LoVo (cell line): Measurements from ENCODE around the gene TERB2.
"Not testable (repeated sequence)": the region's sequence is repeated elsewhere in the genome, so short reads cannot be mapped to it uniquely, and the experiment has no call there.

Experiments used
- DNase-seq: peaks from one replicate; pipeline ENCODE4 v3.0.0-alpha.2; 2016; ENCODE audit warnings: low spot score

The TERB2 gene

DNA sequence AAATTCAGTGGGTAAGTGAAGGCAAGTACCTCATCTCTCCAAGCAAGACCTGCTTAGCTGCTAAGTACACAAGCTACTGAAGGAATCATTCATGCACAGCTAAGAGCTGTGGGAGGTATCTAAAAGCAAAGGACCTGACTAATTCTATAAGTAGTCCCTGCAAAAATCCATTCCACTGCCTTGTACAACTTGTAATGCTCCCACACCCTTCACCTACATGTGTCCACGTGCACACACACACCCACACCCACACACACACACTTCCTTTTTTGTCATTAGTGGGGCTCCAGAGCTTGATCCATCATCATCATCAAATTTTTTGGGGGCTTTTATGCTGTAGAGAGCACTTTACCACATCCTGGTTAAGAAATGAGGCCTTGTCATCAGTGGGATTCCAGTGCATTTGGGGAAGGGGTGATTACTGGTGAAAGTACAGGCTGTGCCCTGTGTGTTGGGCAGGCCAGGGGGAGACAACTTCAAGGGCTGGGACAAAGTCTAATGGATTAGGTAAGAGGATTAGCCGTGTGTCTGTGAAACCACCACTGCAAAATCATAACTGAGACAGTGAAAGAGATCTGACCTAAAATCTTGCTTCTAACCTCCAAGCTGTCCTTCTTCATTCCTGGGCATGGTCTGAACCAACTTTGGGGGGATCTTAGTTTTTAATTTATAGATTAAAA is 47.4 kb downstream of the TERB2 start:
- DNase-seq, result not testable (repeated sequence)

DNA sequence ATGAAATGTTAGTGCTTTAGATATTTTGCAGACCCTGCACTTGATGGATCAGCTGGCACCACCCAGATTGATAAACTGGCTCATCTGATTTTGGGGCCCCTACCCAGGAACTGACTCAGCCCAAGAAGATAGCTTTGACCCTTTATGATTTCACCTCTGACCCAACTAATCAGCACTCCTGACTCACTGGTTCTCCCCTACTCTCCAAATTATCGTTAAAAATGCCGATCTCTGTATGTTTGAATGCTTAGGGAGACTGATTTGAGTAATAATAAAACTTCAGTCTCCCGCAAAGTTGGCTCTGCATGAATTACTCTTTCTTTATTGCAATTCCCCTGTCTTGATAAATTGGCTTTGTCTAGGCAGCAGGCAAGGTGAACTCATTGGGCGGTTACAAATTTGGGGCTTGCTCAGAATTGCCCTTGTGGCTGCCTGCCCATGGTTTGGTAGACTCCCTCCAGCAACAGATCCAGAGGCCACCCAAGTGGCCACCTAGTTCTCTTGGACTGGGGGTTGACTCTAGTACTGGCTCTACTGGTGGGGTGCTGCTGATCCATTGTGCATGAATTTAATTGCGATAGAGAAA is 48.2 kb downstream of the TERB2 start:
- not testable (repeated sequence) for DNase-seq

DNA sequence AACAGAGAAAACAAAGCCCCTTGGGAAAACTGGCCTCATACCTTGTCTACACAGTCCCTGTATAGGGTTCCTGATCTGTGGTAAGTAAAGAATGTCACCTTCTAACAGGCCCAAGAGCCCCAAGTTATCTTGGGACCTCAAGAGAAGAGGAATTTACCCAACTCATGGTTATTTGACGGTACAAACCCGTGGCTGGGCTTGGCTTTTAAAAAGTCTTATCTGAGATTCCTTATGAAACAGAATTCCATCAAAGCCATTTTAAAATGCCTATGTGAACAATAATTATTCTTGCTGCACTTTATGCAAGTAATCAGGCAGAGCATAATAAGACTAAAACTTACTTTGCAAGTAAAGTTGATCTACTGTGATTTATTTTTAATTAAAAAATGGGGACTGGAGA is 52.6 kb downstream of the TERB2 start:
- DNase-seq, result no peak

DNA sequence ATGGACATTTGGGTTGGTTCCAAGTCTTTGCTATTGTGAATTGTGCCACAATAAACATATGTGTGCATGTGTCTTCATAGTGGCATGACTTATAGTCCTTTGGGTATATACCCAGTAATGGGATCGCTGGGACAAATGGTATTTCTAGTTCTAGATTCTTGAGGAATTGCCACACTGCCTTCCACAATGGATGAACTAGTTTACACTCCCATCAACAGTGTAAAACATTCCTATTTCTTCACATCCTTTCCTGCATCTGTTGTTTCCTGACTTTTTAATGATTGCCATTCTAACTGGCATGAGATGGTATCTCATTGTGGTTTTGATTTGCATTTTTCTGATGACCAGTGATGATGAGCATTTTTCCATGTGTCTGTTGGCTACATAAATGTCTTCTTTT is 58.6 kb downstream of the TERB2 start:
- DNase-seq, result not testable (repeated sequence)

DNA sequence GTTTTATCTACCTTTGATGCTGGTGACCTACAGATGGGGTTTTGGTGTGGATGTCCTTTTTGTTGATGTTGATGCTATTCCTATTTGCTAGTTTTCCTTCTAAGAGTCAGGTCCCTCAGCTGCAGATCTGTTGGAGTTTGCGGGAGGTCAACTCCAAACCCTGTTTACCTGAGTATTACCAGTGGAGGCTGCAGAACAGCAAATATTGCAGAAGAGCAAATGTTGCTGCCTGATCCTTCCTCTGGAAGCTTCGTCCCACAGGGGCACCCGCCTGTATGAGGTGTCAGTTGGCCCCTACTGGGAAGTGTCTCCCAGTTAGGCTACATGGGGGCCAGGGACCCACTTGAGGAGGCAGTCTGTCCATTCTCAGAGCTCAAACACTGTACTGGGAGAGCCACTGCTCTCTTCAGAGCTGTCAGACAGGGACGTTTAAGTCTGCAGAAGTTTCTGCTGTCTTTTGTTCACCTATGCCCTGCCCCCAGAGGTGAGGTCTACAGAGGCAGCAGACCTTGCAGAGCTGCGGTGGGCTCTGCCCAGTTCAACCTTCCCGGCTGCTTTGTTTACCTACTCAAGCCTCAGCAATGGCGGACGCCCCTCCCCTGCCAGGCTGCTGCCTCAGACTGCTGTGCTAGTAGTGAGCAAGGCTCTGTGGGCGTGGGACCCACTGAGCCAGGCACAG is 63.9 kb downstream of the TERB2 start:
- DNase-seq, result not testable (repeated sequence)

DNA sequence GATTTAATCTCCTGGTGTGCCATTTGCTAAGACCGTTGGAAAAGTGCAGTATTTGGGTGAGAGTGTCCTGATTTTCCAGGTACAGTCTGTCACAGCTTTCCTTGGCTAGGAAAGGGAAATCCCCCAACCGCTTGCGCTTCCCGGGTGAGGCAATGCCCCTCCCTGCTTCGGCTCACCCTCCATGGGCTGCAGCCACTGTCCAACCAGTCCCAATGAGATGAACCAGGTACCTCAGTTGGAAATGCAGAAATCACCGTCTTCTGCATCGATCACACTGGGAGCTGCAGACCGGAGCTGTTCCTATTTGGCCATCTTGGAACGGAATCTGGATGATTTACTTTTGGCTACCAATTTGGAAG is 64.4 kb downstream of the TERB2 start:
- not testable (repeated sequence) for DNase-seq

DNA sequence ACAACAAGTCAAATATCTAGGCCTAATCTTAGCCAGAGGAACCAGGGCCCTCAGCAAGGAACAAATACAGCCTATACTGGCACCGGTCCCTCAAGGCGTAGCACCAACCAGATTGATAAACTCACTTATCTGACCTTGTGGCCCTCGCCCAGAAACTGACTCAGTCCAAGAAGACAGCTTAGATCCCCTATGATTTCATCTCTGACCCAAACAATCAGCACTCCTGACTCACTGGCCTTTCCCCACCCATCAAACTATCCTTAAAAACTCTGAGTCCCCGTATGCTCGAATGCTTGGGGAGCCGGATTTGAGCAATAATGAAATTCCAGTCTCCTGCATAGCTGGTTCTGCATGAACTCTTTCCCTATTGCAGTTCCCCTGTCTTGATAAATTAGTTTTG is 64.9 kb downstream of the TERB2 start:
- no peak for DNase-seq

DNA sequence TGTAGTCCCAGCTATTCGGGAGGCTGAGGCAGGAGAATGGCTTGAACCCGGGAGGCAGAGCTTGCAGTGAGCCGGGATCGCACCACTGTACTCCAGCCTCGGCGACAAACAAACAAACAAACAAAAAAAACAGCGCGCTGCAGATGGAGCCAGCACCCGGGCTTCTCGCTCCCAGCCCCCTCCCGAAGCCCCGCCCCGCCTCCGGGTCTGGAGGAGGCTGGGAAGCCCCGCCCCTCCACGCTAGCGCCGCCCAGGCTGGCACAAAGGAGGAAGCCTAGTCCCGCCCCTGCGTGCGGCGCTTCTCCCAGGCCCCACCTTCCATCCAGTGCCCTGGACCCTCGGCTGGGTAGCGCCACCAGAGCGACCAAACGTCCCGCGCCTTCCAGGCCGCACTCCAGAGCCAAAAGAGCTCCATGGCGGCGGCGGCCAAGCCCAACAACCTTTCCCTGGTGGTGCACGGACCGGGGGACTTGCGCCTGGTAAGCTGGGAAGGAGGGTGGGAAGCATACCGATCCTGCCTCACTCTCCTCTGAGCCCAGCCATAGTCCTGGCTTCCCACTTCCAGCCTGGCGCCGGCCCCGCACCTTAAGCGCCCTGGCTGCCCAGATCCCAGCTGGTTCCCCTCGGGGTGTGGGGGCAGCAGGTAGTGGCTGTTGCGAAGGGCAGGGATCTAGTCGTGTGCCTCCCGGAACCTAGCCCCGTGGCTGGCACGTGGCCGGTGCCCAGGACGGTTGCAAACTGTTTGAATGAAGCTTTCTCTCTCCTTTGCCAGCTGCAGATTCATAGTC is 66.6 kb downstream of the TERB2 start, which contains the start of gene SORD:
TSS of gene SORD (plus strand) at position 325 of the 788 bp plus-strand sequence. CDS start at position 414, 89 bp downstream.
- DNase-seq, result peak; percentile 95

DNA sequence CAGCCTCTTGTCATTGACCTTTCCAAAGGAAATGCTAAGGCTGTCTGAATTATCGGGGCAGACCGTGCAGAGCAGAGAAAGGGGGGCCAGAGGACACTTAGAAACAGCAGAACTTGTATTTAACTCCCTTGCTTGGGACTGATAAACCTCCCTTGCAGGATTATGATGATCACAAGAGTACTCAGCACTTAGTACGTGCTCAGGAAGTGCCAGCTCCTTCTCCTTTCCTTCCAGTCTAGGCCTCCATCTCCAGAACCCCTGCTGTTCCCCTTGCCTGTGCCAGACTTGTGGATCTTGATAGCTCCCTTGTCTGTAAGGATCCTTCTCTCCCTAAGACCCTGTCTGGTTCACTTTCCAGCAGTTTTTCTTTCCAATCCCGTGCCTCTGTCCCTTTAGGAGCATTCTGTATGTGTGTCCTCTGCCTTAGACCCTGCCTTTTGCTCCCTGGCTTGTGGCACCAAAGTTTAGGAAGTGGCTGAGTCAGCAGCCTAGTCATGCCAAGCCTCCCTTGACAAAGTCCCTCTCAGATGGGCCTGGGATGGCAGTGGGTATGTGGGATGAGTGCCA is 67.3 kb downstream of the TERB2 start:
- peak; percentile 32 for DNase-seq

DNA sequence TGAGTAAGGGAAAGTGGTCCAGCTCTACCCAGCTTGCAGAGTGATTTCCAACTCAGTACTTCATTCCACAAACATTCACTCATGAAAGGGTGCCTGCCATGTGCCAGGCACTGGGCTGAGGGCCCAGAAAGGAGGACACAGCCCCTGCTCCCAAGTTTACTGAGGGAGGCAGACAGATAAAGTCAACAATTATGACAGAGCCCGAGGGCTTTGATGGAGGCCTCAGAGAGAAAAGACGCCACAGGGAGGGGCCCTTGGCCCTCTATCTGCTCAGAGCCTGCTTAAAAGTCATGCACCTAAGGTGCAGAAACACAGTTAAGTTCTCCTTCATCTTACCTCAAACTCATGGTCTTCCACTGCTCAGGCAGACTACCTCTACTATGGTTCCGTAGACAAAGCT is 68.2 kb downstream of the TERB2 start:
- DNase-seq, result not testable (repeated sequence)

DNA sequence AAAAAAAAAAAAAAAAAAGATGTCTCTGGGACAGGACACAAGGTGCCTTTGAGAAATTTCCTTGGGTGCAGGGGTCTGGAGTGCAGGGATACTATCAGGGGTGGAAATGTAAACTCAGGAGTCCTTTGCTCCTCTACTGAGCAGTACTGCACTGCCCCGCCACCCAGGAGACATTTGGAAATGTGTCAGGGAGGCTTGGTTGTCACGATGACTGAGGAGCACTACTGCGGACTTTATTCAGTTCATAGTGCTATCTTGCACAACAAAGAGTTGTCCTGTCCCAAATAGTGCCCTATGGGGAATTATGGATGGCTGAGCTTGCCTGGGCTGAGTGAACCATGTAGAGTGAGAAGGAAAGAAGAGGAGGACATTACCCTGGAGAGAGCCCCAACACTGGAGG is 69.1 kb downstream of the TERB2 start:
- DNase-seq, result not testable (repeated sequence)

DNA sequence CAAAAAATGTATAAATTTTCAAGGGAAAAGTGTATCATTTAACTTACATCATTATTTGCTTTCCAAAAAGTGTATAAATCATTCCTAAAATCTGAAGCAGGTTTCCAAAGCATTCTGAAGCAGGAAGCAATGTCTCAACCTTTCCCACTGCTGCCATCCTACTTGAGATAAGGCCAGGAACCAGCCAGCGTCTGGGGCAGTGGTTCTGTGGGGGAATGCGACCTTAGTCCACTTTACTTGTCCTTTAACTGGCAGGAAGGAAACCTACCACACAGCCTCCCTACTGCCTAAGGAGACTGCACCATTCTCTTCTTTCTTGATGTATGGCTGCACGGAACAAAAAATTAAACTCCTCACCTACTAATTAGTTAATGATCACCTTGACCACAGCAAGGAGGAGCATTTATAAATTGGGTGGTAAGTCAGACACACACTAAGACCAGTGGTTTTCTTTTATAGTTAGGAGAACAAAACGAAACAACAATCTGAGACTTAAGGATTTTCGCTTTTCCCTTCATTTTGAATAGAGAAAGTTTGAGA is 70.2 kb downstream of the TERB2 start:
- DNase-seq, result no peak

DNA sequence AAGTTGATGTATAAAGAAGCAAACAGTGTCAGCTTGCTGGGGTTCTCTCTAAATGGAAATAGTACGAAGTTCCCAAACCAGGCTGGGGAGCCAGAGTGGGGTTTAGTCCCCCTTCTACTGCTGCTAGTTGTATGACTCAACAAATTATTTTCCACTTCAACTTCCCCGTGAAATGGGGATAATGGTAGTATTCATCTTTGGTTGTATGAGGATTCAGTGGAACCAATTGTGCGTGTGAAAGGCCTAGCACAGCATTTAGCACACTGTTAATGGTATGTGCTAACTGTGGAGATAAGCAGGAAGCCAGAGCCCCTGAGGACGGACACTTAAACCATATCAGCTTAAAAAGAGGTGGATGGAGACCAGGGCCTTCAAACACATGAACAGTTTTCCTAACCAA is 70.7 kb downstream of the TERB2 start:
- DNase-seq, result no peak
